ENCODE results near the gene PRPF40B. TPM values are rescaled to one million over a fixed set of nuclear protein-coding genes. Genes with fewer than 3 reads are reported as not detected.
"Not testable (repeated sequence)": the region's sequence is repeated elsewhere in the genome, so short reads cannot be mapped to it uniquely, and the experiment has no call there.

The PRPF40B gene
- total RNA-seq, 3 donors from 2014 or later (not counting 1 experiment from before 2014, with no cell fraction given) = 5.6 to 6.8 (median 5.9) TPM

- H3K9me3 ChIP-seq (ENCODE audit: control insufficient read depth, insufficient read depth, low read length) = no peaks in the 10 kb centered on the region
- no peak for DNase-seq
- no peak overlapping the region for H3K27ac ChIP-seq (ENCODE audit: low read length)
- intact Hi-C loops (cut with micrococcal nuclease) = no loop called here
- Mint-ChIP-seq H3K9me3 (no peaks in the 10 kb centered on the region), H3K27me3 (ENCODE audit: low read depth in 2 of 2) (no peaks in the 10 kb centered on the region), H3K4me3 (no peak overlapping the region), H3K4me1 (no peaks in the 10 kb centered on the region), H3K36me3 (no peaks in the 10 kb centered on the region), H3K27ac (no peak overlapping the region)
- H3K4me1 ChIP-seq (ENCODE audit: control insufficient read depth, insufficient read depth, low read length) = no peaks in the 10 kb centered on the region
- H3K27me3 ChIP-seq (ENCODE audit: control insufficient read depth, insufficient read depth, low read length) = no peaks in the 10 kb centered on the region
- ATAC-seq = no peak
- no peak for TF ChIP-seq CTCF (IDR thresholded peaks at IDR 0.05)
- WGBS (ENCODE audit: insufficient coverage) = 88% methylated on average over 10 of the region's 10 CpGs
- no peaks in the 10 kb centered on the region for H3K36me3 ChIP-seq (ENCODE audit: control insufficient read depth, insufficient read depth, low read length)
- H3K4me3 ChIP-seq (ENCODE audit: low read length) = no peak overlapping the region
These were observed 24.8 kb upstream of the PRPF40B start for GRCh38 chr12:49598527-49598926.

GRCh38 chr12:49599961-49600360 is 23.4 kb upstream of the PRPF40B start:
- H3K27me3 Mint-ChIP-seq (ENCODE audit: low read depth in 2 of 2) = no peaks in the 10 kb centered on the region
- Histone ChIP-seq H3K4me3 (ENCODE audit: low read length) (no peak overlapping the region), H3K27me3 (ENCODE audit: control insufficient read depth, insufficient read depth, low read length) (no peaks in the 10 kb centered on the region), H3K4me1 (ENCODE audit: control insufficient read depth, insufficient read depth, low read length) (no peaks in the 10 kb centered on the region), H3K36me3 (ENCODE audit: control insufficient read depth, insufficient read depth, low read length) (no peaks in the 10 kb centered on the region), H3K27ac (ENCODE audit: low read length) (no peak overlapping the region), H3K9me3 (ENCODE audit: control insufficient read depth, insufficient read depth, low read length) (no peaks in the 10 kb centered on the region)
- H3K4me3 Mint-ChIP-seq = no peak overlapping the region
- no peak for DNase-seq
- ATAC-seq = no peak
- WGBS (ENCODE audit: insufficient coverage) = 95% methylated on average over 8 of the region's 8 CpGs
- intact Hi-C loops (cut with micrococcal nuclease) = no loop called here
- H3K36me3 Mint-ChIP-seq = no peaks in the 10 kb centered on the region
- no peaks in the 10 kb centered on the region for H3K4me1 Mint-ChIP-seq
- peak overlapping the region in 1 of 2 donors; percentile 19 for H3K27ac Mint-ChIP-seq
- TF ChIP-seq CTCF (IDR thresholded peaks at IDR 0.05) = no peak
- H3K9me3 Mint-ChIP-seq = no peaks in the 10 kb centered on the region

GRCh38 chr12:49603721-49604120 is 19.6 kb upstream of the PRPF40B start:
- Mint-ChIP-seq H3K27ac (no peak overlapping the region), H3K36me3 (no peaks in the 10 kb centered on the region), H3K4me1 (no peaks in the 10 kb centered on the region), H3K9me3 (no peaks in the 10 kb centered on the region), H3K27me3 (ENCODE audit: low read depth in 2 of 2) (peaks cover 0 to 7% of the 10 kb centered on the region in 2 donors), H3K4me3 (no peak overlapping the region)
- Histone ChIP-seq H3K27me3 (ENCODE audit: control insufficient read depth, insufficient read depth, low read length) (no peaks in the 10 kb centered on the region), H3K4me3 (ENCODE audit: low read length) (no peak overlapping the region), H3K4me1 (ENCODE audit: control insufficient read depth, insufficient read depth, low read length) (no peaks in the 10 kb centered on the region), H3K36me3 (ENCODE audit: control insufficient read depth, insufficient read depth, low read length) (no peaks in the 10 kb centered on the region), H3K27ac (ENCODE audit: low read length) (no peak overlapping the region), H3K9me3 (ENCODE audit: control insufficient read depth, insufficient read depth, low read length) (no peaks in the 10 kb centered on the region)
- intact Hi-C loops (cut with micrococcal nuclease) = no loop called here
- WGBS (ENCODE audit: insufficient coverage) = 100% methylated on average over 1 of the region's 1 CpG
- ATAC-seq = no peak
- DNase-seq = no peak
- no peak for TF ChIP-seq CTCF (IDR thresholded peaks at IDR 0.05)

- Histone ChIP-seq H3K9me3 (ENCODE audit: control insufficient read depth, insufficient read depth, low read length) (no peaks in the 10 kb centered on the region), H3K27ac (ENCODE audit: low read length) (no peak overlapping the region), H3K27me3 (ENCODE audit: control insufficient read depth, insufficient read depth, low read length) (no peaks in the 10 kb centered on the region), H3K4me1 (ENCODE audit: control insufficient read depth, insufficient read depth, low read length) (no peaks in the 10 kb centered on the region), H3K4me3 (ENCODE audit: low read length) (no peak overlapping the region), H3K36me3 (ENCODE audit: control insufficient read depth, insufficient read depth, low read length) (no peaks in the 10 kb centered on the region)
- 31% methylated on average over 5 of the region's 5 CpGs for WGBS (ENCODE audit: insufficient coverage)
- intact Hi-C loops (cut with micrococcal nuclease) = no loop called here
- TF ChIP-seq CTCF (IDR thresholded peaks at IDR 0.05) = no peak
- ATAC-seq (no peak), DNase-seq (no peak)
- no peaks in the 10 kb centered on the region for H3K9me3 Mint-ChIP-seq
- H3K27ac Mint-ChIP-seq = no peak overlapping the region
- no peak overlapping the region for H3K4me3 Mint-ChIP-seq
- H3K36me3 Mint-ChIP-seq = no peaks in the 10 kb centered on the region
- H3K4me1 Mint-ChIP-seq = no peaks in the 10 kb centered on the region
- peaks cover 0 to 7% of the 10 kb centered on the region in 2 donors for H3K27me3 Mint-ChIP-seq (ENCODE audit: low read depth in 2 of 2)
These were observed 18.5 kb upstream of the PRPF40B start for GRCh38 chr12:49604856-49605255.

GRCh38 chr12:49605539-49605938 is 17.8 kb upstream of the PRPF40B start, which contains the start of gene FAM186B:
Gene FAM186B, minus strand, starts transcription at chr12:49605639. Its CDS starts 162 bp downstream, at chr12:49605477.
- H3K4me3 ChIP-seq (ENCODE audit: low read length); H3K36me3 ChIP-seq (ENCODE audit: control insufficient read depth, insufficient read depth, low read length); intact Hi-C loops (cut with micrococcal nuclease); H3K9me3 Mint-ChIP-seq; H3K4me1 ChIP-seq (ENCODE audit: control insufficient read depth, insufficient read depth, low read length); H3K9me3 ChIP-seq (ENCODE audit: control insufficient read depth, insufficient read depth, low read length); H3K4me3 Mint-ChIP-seq; DNase-seq; H3K27me3 Mint-ChIP-seq (ENCODE audit: low read depth in 2 of 2); H3K36me3 Mint-ChIP-seq; H3K27ac ChIP-seq (ENCODE audit: low read length); H3K27me3 ChIP-seq (ENCODE audit: control insufficient read depth, insufficient read depth, low read length); H3K4me1 Mint-ChIP-seq; H3K27ac Mint-ChIP-seq; ATAC-seq: not testable (repeated sequence)
- 93% methylated on average over 4 of the region's 4 CpGs for WGBS (ENCODE audit: insufficient coverage)

All from natural killer cell (primary cell).